GM18867 (cell line): ENCODE data around the gene ARHGAP30.
A peak's percentile ranks its signal among the peaks of the same experiment; 100 is the strongest.
"Not testable (repeated sequence)": the region's sequence is repeated elsewhere in the genome, so short reads cannot be mapped to it uniquely, and the experiment has no call there.

Source experiments
- ATAC-seq: cut with Tn5 transposase; IDR thresholded peaks from one replicate; pipeline ENCODE4 v1.9.1; 2021; ENCODE audit warnings: mild to moderate bottlenecking, moderate library complexity; ENCODE audit not compliant: unreplicated experiment

The ARHGAP30 gene

GRCh38 chr1:161018631-161018930 is 51.1 kb downstream of the ARHGAP30 start:
- ATAC-seq = no peak

GRCh38 chr1:161017756-161018630 is 51.7 kb downstream of the ARHGAP30 start:
- ATAC-seq = no peak

GRCh38 chr1:161017181-161017580 is 52.5 kb downstream of the ARHGAP30 start:
- ATAC-seq = not testable (repeated sequence)

- ATAC-seq = not testable (repeated sequence)
These were observed 53.0 kb downstream of the ARHGAP30 start for GRCh38 chr1:161016683-161017082.

GRCh38 chr1:161013488-161014230 is 56.0 kb downstream of the ARHGAP30 start:
- peak; percentile 86 for ATAC-seq

- ATAC-seq = no peak
These were observed 56.6 kb downstream of the ARHGAP30 start for GRCh38 chr1:161013131-161013487.

- no peak for ATAC-seq
These were observed 57.3 kb downstream of the ARHGAP30 start for GRCh38 chr1:161012420-161012819.

- ATAC-seq = no peak
These were observed 60.0 kb downstream of the ARHGAP30 start for GRCh38 chr1:161009602-161010211.

GRCh38 chr1:161008869-161009510 is 60.7 kb downstream of the ARHGAP30 start:
- no peak for ATAC-seq

- ATAC-seq = no peak
These were observed 62.3 kb downstream of the ARHGAP30 start for GRCh38 chr1:161007369-161007768.

GRCh38 chr1:161006563-161006962 is 63.1 kb downstream of the ARHGAP30 start:
- no peak for ATAC-seq

GRCh38 chr1:161001525-161001924 is 68.2 kb downstream of the ARHGAP30 start:
- no peak for ATAC-seq

GRCh38 chr1:161000736-161001480 is 68.8 kb downstream of the ARHGAP30 start:
- ATAC-seq = no peak

- no peak for ATAC-seq
These were observed 70.3 kb downstream of the ARHGAP30 start for GRCh38 chr1:160999376-160999775.

- ATAC-seq = no peak
These were observed 72.2 kb downstream of the ARHGAP30 start for GRCh38 chr1:160997323-160998038.
